Measurements from ENCODE around the gene FARS2. TPM values are rescaled to one million over a fixed set of nuclear protein-coding genes. Genes with fewer than 3 reads are reported as not detected.

The FARS2 gene
- total and polyA plus RNA-seq, 2 of the 13 experiments (the other 11 are each of a cell fraction or from before 2014, with no cell fraction given), result 15.4 to 26.0 TPM

GRCh38 chr6:5326022-5326641 is 64.8 kb downstream of the FARS2 start (continued):
- TF ChIP-seq ZNF704 (CRISPR knock-in tag; IDR thresholded peaks at IDR 0.05; ENCODE audit: borderline replicate concordance), result no peak
- no peak for TF ChIP-seq TBL1XR1 (IDR thresholded peaks at IDR 0.05; ENCODE audit: borderline replicate concordance, low read length, partially characterized antibody)
- no peak for TF ChIP-seq ZNF34 (CRISPR knock-in tag; IDR thresholded peaks at IDR 0.05; ENCODE audit: borderline replicate concordance)
- no peak for TF ChIP-seq SMAD9 (CRISPR knock-in tag; IDR thresholded peaks at IDR 0.05)
- TF ChIP-seq ZFP41 (CRISPR knock-in tag; IDR thresholded peaks at IDR 0.05; ENCODE audit: borderline replicate concordance), result no peak
- no peak for TF ChIP-seq KLF13 (CRISPR knock-in tag; IDR thresholded peaks at IDR 0.05)
- TF ChIP-seq KMT2B (CRISPR knock-in tag; IDR thresholded peaks at IDR 0.05), result no peak
- no peak for TF ChIP-seq MEIS2 (CRISPR knock-in tag; IDR thresholded peaks at IDR 0.05)
- TF ChIP-seq SAFB2 (CRISPR knock-in tag; IDR thresholded peaks at IDR 0.05; ENCODE audit: borderline replicate concordance, low read depth), result no peak
- no peak for TF ChIP-seq ZNF652 (CRISPR knock-in tag; IDR thresholded peaks at IDR 0.05; ENCODE audit: borderline replicate concordance, low read depth)

- WGBS (ENCODE audit: low lambda C conversion rate), result 91% methylated on average over 6 of the region's 6 CpGs
- FAIRE-seq (no peak), ATAC-seq (no peak)
Measured at GRCh38 chr6:5328800-5329199, 67.5 kb downstream of the FARS2 start.

More at GRCh38 chr6:5328800-5329199, 67.5 kb downstream of the FARS2 start:
- in situ Hi-C loops (cut with HindIII; ENCODE audit: extremely low pct_ligation_motif_present, low pct_unique_long_range_greater_than_20kb) (no loop called here), intact Hi-C loops (cut with micrococcal nuclease; ENCODE audit: unreplicated experiment) (no loop called here)
- H3K4me2 ChIP-seq (ENCODE audit: low read depth, low read length), result no peak overlapping the region
- DNase-seq (ENCODE audit: low spot score), result no peak
- H3K79me2 ChIP-seq (ENCODE audit: insufficient read depth, low read length), result no peaks in the 10 kb centered on the region
- BruUV-seq (replicated peaks), result no TSS peak
- H3K9me3 ChIP-seq (ENCODE audit: low read length), result peaks cover 8% of the 10 kb centered on the region
- H3K27me3 ChIP-seq (ENCODE audit: control insufficient read depth in 1 of 2, insufficient read depth in 2 of 2, low read length in 2 of 2), result no peaks in the 10 kb centered on the region
- H3K4me1 ChIP-seq (ENCODE audit: insufficient read depth, low read length), result peaks cover 7% of the 10 kb centered on the region
- TF ChIP-seq ELF4 (CRISPR knock-in tag; IDR thresholded peaks at IDR 0.05; ENCODE audit: borderline replicate concordance) (no peak), ZNF12 (CRISPR knock-in tag; IDR thresholded peaks at IDR 0.05) (no peak), ZKSCAN1 (IDR thresholded peaks at IDR 0.05; ENCODE audit: low read length) (no peak), SNAPC5 (CRISPR knock-in tag; IDR thresholded peaks at IDR 0.05; ENCODE audit: borderline replicate concordance) (no peak), ZNF234 (CRISPR knock-in tag; conservative IDR thresholded peaks at IDR 0.05) (no peak), ZNF280D (CRISPR knock-in tag; IDR thresholded peaks at IDR 0.05) (no peak), SRSF1 (optimal IDR thresholded peaks at IDR 0.05; ENCODE audit: low read depth, low read length) (no peak), MTA1 (CRISPR knock-in tag; IDR thresholded peaks at IDR 0.05; ENCODE audit: borderline replicate concordance) (no peak)
- H2AFZ ChIP-seq (ENCODE audit: low read length), result no peak overlapping the region
- H4K20me1 ChIP-seq (ENCODE audit: insufficient read depth, low read length), result no peaks in the 10 kb centered on the region
- POLR2A ChIA-PET, result no interaction called here
- no peak overlapping the region for H3K27ac ChIP-seq (ENCODE audit: extremely low read length, insufficient read depth, low read length)
- no peak overlapping the region for H3K9ac ChIP-seq (ENCODE audit: insufficient read depth, low read depth, low read length)
- CTCF ChIA-PET (ENCODE audit: low intra/inter-chr PET ratio, low total read pairs), result no interaction called here
- H3K36me3 ChIP-seq (replicated peaks in 1 of 2; ENCODE audit: control insufficient read depth in 1 of 2, insufficient read depth in 2 of 2, low read length in 2 of 2), result peaks cover 2 to 6% of the 10 kb centered on the region in 2 experiments; a peak in 3 of 5 replicates
- no peak overlapping the region for H3K4me3 ChIP-seq (replicated peaks in 1 of 3; ENCODE audit: insufficient read depth in 1 of 3, low read depth in 2 of 3, low read length in 3 of 3)

All from HepG2 (cell line).